ENCODE results near the gene IGSF8. TPM values are rescaled to one million over a fixed set of nuclear protein-coding genes. Genes with fewer than 3 reads are reported as not detected.

The IGSF8 gene
- total and polyA plus RNA-seq, 2 of the 8 experiments (the other 6 are each of a cell fraction or from before 2014, with no cell fraction given) = 69.6 to 132 TPM

- Histone ChIP-seq H3K23ac (ENCODE audit: insufficient read length) (no peak overlapping the region), H4K8ac (ENCODE audit: extremely low read depth, insufficient read depth, low read length) (no peak overlapping the region), H2BK5ac (ENCODE audit: low read depth, low read length) (no peak overlapping the region), H4K91ac (replicated peaks; ENCODE audit: insufficient read length, low read length) (no peak overlapping the region), H3K9me3 (ENCODE audit: insufficient read depth in 2 of 2, low read depth in 1 of 2, low read length in 1 of 2) (peaks cover 0 to 4% of the 10 kb centered on the region in 2 experiments; a peak in 1 of 4 replicates), H2BK120ac (replicated peaks; ENCODE audit: low read depth, low read length) (no peak overlapping the region), H3K36me3 (ENCODE audit: control insufficient read depth in 2 of 4, insufficient read depth in 4 of 4, low read length in 3 of 4) (peaks cover 0 to 5% (median 3%) of the 10 kb centered on the region in 4 experiments; a peak in 4 of 8 replicates), H4K5ac (ENCODE audit: insufficient read length, low read depth, low read length) (no peak overlapping the region), H2BK20ac (ENCODE audit: low read length) (no peak overlapping the region), H3K56ac (replicated peaks; ENCODE audit: insufficient read length, low read depth, low read length) (no peak overlapping the region), H3K27me3 (replicated peaks in 1 of 4; ENCODE audit: control insufficient read depth in 3 of 4, extremely low read depth in 1 of 4, insufficient read depth in 3 of 4, low read length in 3 of 4) (peaks cover 0 to 35% (median 27%) of the 10 kb centered on the region in 4 experiments; a peak in 6 of 7 replicates), H3K79me1 (ENCODE audit: low read depth, low read length) (no peaks in the 10 kb centered on the region; the same call in 1 of the 2 replicates), H2BK15ac (ENCODE audit: low read length) (no peak overlapping the region), H3K9ac (replicated peaks in 1 of 4; ENCODE audit: extremely low read depth in 1 of 4, low read depth in 3 of 4, low read length in 3 of 4) (no peak overlapping the region), H3K4ac (replicated peaks; ENCODE audit: insufficient read length, low read depth, low read length) (no peak overlapping the region), H3K4me1 (replicated peaks in 1 of 4; ENCODE audit: control insufficient read depth in 3 of 4, insufficient read depth in 4 of 4, low read length in 3 of 4) (peaks cover 0 to 5% (median 3%) of the 10 kb centered on the region in 4 experiments; a peak in 4 of 7 replicates), H3K79me2 (ENCODE audit: control insufficient read depth in 1 of 2, insufficient read depth in 2 of 2, low read length in 2 of 2) (no peaks in the 10 kb centered on the region), H3K14ac (ENCODE audit: insufficient read length) (no peak overlapping the region), H3K4me2 (ENCODE audit: insufficient read depth in 1 of 2, low read depth in 2 of 2, low read length in 2 of 2) (0 out of 4 replicates have a peak overlapping the region, but pooled peaks of 1 of the 2 experiments have one; percentile 27), H4K20me1 (replicated peaks in 1 of 2; ENCODE audit: control insufficient read depth in 1 of 2, insufficient read depth in 2 of 2, low read length in 2 of 2) (no peaks in the 10 kb centered on the region), H3K18ac (ENCODE audit: extremely low read depth, low read length) (no peak overlapping the region), H3K23me2 (ENCODE audit: low read depth, low read length) (no peaks in the 10 kb centered on the region; the same call in 1 of the 2 replicates), H2AK5ac (ENCODE audit: low read depth, low read length) (no peak overlapping the region), H3K4me3 (ENCODE audit: extremely low read depth in 1 of 4, insufficient read depth in 2 of 4, low read depth in 3 of 4, low read length in 4 of 4) (no peak overlapping the region), H2AFZ (ENCODE audit: low read length) (no peak overlapping the region), H3K27ac (ENCODE audit: low read depth, low read length) (no peak overlapping the region), H2BK12ac (ENCODE audit: low read depth, low read length) (no peak overlapping the region)
- DNase-seq (ENCODE audit: low read depth in 1 of 2, low spot score in 2 of 2) (peak; percentile 88 to 96), FAIRE-seq (peak; percentile 63)
- WGBS, 2 experiments (ENCODE audit: extremely low coverage in 1 of 2, insufficient coverage in 1 of 2, insufficient read length in 1 of 2, insufficient replicate concordance in 2 of 2, low coverage in 1 of 2, low lambda C conversion rate in 2 of 2, missing lambda C conversion rate in 1 of 2) = 43% methylated on average over 19 of the region's 19 CpGs; no CpG with 5 or more reads in 1 of the 2 experiments
- ChIA-PET POLR2A (ENCODE audit: partially characterized antibody) (interaction anchor here (0.7 to 4.6 kb wide), 8 partner anchors 9 to 166 kb away, joined by 3 to 39 read pairs (median 4); partner anchors contain the start of gene IGSF8), CTCF (ENCODE audit: partially characterized antibody) (interaction anchor here (0.7 to 50.1 kb wide), 40 partner anchors 10 to 206 kb away, joined by 3 to 1874 read pairs (median 4); partner anchors contain the start of genes ATP1A2, CASQ1, IGSF8 and KCNJ10)
- TF ChIP-seq SIX5 (IDR thresholded peaks at IDR 0.05; ENCODE audit: low read depth, low read length) (no peak), SP1 (IDR thresholded peaks at IDR 0.05; ENCODE audit: low read depth, low read length) (no peak)
Observed at GRCh38 chr1:160085686-160086455, 12.5 kb downstream of the IGSF8 start.

Data from H1 (cell line).